Uterus (tissue), 4 donors: ENCODE measurements around the gene NKX2-1. TPM values are rescaled to one million over a fixed set of nuclear protein-coding genes. Genes with fewer than 3 reads are reported as not detected.

ENCODE experiments used
- DNase-seq, 2 donors: peaks; one replicate each; pipeline ENCODE4 v3.0.0-alpha.2; 2019 to 2020
- H3K27ac ChIP-seq, 2 donors: fragments of 200-600 bp; sonication (generic); 1 replicate in 1 of 2; 2 replicates in 1 of 2; pipeline ENCODE4 v1.5.1; 2016 to 2018
- H3K27me3 ChIP-seq, 2 donors: fragments of 200-600 bp; sonication (generic); one replicate each; pipeline ENCODE4 v1.5.1; 2018 to 2019; ENCODE audit warnings: control low read depth in 1 of 2
- H3K36me3 ChIP-seq, 2 donors: fragments of 200-600 bp; sonication (generic); one replicate each; pipeline ENCODE4 v1.5.1; 2019; ENCODE audit warnings: control low read depth in 1 of 2
- H3K4me1 ChIP-seq, 2 donors: fragments of 200-600 bp; sonication (generic); one replicate each; pipeline ENCODE4 v1.5.1; 2018 to 2019; ENCODE audit warnings: control low read depth in 1 of 2
- H3K4me3 ChIP-seq, 2 donors: fragments of 200-600 bp; sonication (generic); 1 replicate in 1 of 2; 2 replicates in 1 of 2; pipeline ENCODE4 v1.5.1; 2018 to 2019; ENCODE audit warnings: mild to moderate bottlenecking in 1 of 2
- H3K9me3 ChIP-seq, 2 donors: fragments of 200-600 bp; sonication (generic); one replicate each; pipeline ENCODE4 v1.5.1; 2019; ENCODE audit warnings: control low read depth in 1 of 2
- POLR2A ChIP-seq, 2 donors: fragments of 450-650 bp; IDR thresholded peaks; one replicate each; pipeline ENCODE4 v1.6.1; 2016; ENCODE audit warnings: antibody characterized with exemption in 2 of 2, mild to moderate bottlenecking in 1 of 2, moderate library complexity in 1 of 2
- intact Hi-C: fragments of 100-400 bp; cut with DNase I; formaldehyde crosslinking; loops from one replicate; pipeline ENCODE4 v1.15.1; 2023; ENCODE audit warnings: low total_unique reads
- total RNA-seq, 4 donors: library from RNA; depleted of rRNA in 3 of 4; stranded (reverse); fragments of >200 nt in 3 of 4; gene quantifications; one replicate each; pipeline versions ENCODE4 v1.1.0 to v1.2.4, GENCODE V29; 2014 to 2023
- TF ChIP-seq, protein P1 (sequence below), 4 experiments: fragments of 200-600 bp in 2 of 4; fragments of 450-650 bp in 2 of 4; sonication (generic) in 2 of 4; IDR thresholded peaks; one replicate each; pipeline ENCODE4 v1.5.1; 2016 to 2019; ENCODE audit warnings: antibody characterized with exemption in 4 of 4, mild to moderate bottlenecking in 2 of 4, moderate library complexity in 1 of 4
- donor health status: DM: yes; HTN: yes; CAD: no.

NKX2-1 gene
- total RNA-seq, 4 donors from 2014 or later: not detected

DNA sequence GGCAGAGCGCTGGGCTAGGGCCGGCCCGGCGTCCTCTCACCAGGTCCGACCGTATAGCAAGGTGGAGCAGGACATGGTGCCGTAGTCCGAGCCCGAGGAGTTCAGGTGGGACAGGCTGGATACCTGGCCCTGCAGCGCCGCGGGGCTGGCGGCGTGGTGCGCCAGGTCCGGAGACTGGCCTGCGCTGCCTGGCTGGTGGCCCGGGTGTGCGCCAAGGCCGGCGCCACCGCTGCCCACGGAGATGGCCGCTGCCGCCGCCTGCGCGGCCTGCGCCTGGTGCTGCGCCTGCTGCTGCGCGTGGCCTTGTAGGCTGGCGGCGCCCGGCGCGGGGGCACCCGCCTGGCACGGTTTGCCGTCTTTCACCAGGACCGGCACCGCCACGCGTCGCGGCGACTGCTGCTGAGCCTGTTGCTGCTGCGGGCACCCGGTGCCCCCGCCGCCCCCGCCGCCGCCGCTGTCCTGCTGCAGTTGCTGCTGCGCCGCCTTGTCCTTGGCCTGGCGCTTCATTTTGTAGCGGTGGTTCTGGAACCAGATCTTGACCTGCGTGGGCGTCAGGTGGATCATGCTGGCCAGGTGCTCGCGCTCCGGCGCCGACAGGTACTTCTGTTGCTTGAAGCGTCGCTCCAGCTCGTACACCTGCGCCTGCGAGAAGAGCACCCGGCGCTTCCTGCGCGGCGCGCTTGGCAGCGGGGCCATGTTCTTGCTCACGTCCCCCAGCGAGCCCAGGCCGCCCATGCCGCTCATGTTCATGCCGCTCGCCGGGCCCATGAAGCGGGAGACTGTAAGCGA is 2.6 kb downstream of the NKX2-1 start:
- TF ChIP-seq POLR2A (IDR thresholded peaks at IDR 0.05): no peak
- TF ChIP-seq, protein P1, sequence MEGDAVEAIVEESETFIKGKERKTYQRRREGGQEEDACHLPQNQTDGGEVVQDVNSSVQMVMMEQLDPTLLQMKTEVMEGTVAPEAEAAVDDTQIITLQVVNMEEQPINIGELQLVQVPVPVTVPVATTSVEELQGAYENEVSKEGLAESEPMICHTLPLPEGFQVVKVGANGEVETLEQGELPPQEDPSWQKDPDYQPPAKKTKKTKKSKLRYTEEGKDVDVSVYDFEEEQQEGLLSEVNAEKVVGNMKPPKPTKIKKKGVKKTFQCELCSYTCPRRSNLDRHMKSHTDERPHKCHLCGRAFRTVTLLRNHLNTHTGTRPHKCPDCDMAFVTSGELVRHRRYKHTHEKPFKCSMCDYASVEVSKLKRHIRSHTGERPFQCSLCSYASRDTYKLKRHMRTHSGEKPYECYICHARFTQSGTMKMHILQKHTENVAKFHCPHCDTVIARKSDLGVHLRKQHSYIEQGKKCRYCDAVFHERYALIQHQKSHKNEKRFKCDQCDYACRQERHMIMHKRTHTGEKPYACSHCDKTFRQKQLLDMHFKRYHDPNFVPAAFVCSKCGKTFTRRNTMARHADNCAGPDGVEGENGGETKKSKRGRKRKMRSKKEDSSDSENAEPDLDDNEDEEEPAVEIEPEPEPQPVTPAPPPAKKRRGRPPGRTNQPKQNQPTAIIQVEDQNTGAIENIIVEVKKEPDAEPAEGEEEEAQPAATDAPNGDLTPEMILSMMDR (IDR thresholded peaks at IDR 0.05): no peak
- Histone ChIP-seq H3K4me3 (no peak overlapping the region), H3K4me1 (peaks cover 0 to 10% of the 10 kb centered on the region in 2 donors), H3K9me3 (no peaks in the 10 kb centered on the region), H3K27ac (no peak overlapping the region), H3K27me3 (peaks cover 8 to 57% of the 10 kb centered on the region in 2 donors), H3K36me3 (no peaks in the 10 kb centered on the region)
- intact Hi-C loops: no loop called here
- no peak for DNase-seq

DNA sequence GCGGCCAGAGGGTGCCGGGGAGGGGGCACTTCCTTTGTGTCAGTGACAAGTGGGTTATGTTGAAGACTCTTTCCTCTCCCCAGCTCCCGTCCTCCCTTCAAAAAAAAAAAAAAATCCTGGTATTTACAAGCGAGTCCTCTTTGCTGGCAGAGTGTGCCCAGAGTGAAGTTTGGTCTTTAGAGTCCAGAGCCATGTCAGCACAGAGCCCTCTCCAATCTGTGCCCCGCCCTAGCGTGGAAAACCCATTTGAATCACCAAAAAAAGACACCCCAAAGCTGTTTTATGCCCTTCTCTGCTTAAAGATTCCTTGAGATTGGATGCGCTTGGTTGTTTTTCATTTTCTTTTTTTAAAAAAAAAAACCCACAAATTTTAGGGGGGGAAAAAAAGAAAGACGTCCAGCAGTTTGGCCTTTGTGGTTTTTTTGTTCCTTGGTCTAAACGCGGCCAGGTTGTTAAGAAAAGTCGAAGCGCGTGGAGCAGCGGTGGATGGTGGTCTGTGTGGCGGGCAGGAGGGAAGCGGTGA is 3.3 kb downstream of the NKX2-1 start:
- Histone ChIP-seq H3K27ac (no peak overlapping the region), H3K36me3 (no peaks in the 10 kb centered on the region), H3K4me3 (no peak overlapping the region), H3K27me3 (peaks cover 8 to 57% of the 10 kb centered on the region in 2 donors), H3K4me1 (peaks cover 0 to 10% of the 10 kb centered on the region in 2 donors), H3K9me3 (no peaks in the 10 kb centered on the region)
- intact Hi-C loops: no loop called here
- TF ChIP-seq, protein P1 (IDR thresholded peaks at IDR 0.05): no peak
- TF ChIP-seq POLR2A (IDR thresholded peaks at IDR 0.05): no peak
- DNase-seq: no peak

DNA sequence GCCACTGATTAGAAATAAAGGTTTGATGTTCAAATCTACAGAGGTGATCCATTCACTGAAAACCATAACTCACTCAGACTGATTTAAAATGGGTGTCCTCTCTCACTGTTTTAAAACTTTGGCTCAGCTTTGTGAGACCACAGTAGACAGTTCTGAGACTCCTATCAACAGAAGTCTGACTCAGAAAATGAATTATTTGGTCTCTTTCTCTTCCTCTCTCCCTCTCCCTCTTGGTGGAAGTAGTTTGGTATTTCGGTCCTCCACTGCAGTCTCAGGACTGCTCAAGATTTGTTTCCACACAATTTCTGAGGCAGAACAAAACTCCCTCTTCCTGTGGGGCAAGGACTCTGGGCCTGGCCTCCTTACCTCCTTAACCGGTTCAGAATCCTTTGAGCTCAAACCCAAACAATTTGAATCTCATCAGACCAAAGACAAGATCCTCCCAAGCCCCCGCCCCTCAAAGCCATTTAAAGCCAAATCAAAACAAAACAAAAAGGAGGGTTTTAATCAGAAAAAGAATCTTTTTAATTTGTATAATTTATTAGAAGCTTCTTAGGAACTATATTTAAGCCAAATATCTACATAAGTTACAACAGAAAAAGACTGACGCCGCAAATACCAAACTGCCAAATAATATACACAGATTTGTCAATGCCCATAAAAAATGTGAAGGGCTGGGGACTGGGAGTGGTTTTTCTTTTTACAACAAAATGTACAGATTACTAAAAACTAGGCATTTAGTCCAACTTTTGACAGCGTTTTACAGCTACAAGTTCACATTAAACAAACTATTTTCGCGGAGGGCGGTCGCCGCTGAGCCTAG is 3.9 kb downstream of the NKX2-1 start:
- Histone ChIP-seq H3K27ac (no peak overlapping the region), H3K4me1 (peaks cover 0 to 3% of the 10 kb centered on the region in 2 donors), H3K9me3 (no peaks in the 10 kb centered on the region), H3K27me3 (peaks cover 5 to 54% of the 10 kb centered on the region in 2 donors), H3K4me3 (no peak overlapping the region), H3K36me3 (no peaks in the 10 kb centered on the region)
- DNase-seq: no peak
- no peak for TF ChIP-seq POLR2A (IDR thresholded peaks at IDR 0.05)
- TF ChIP-seq, protein P1 (IDR thresholded peaks at IDR 0.05): no peak
- intact Hi-C loops: no loop called here

DNA sequence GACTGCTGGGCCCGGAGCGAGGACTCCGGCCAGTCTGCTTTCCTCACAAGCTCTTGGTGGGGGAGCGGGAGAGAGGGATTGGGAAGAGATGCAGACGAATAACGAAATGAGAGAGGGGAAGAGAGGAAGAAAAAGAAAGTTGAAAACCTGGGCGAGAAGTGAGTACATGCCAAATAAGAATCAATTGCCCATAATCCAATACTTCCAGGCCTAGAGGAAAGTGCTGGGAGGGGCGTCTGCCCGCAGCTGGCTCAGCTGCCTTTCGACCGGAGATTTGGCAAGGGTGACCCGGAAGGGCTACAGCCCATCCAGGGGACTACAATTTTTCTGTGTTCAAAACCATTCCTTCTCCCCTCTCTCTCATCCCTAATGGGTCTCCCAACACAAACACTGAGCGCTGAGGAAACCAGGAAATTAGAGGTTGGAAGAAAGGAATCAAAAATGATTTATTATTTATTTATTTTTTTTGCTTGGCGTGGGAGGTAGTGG is 4.9 kb downstream of the NKX2-1 start:
- peaks cover 5 to 56% of the 10 kb centered on the region in 2 donors for H3K27me3 ChIP-seq
- intact Hi-C loops: no loop called here

More for the DNA sequence above, 4.9 kb downstream of the NKX2-1 start:
- no peak for DNase-seq
- no peaks in the 10 kb centered on the region for H3K4me1 ChIP-seq
- no peaks in the 10 kb centered on the region for H3K9me3 ChIP-seq
- no peaks in the 10 kb centered on the region for H3K36me3 ChIP-seq
- H3K27ac ChIP-seq: no peak overlapping the region
- no peak overlapping the region for H3K4me3 ChIP-seq
- TF ChIP-seq, protein P1 (IDR thresholded peaks at IDR 0.05): no peak
- no peak for TF ChIP-seq POLR2A (IDR thresholded peaks at IDR 0.05)
